ENCODE results near the gene TOMM40L. TPM values are rescaled to one million over a fixed set of nuclear protein-coding genes. Genes with fewer than 3 reads are reported as not detected.

The TOMM40L gene
- total RNA-seq: 10 to 100 TPM in 1 of 4 donors, 1 to 10 TPM in 3; 7.0 to 12.4 (median 8.3) TPM

- H3K27me3 ChIP-seq: no peaks in the 10 kb centered on the region
- H3K4me1 ChIP-seq: peaks cover 16 to 19% of the 10 kb centered on the region in 2 donors
- H3K4me3 ChIP-seq (replicated peaks in 1 of 3): peak within 1 kb of the TSS; percentile 12 to 66 (median 56)
- WGBS, 2 donors: 5 to 6% methylated on average over 16 of the region's 16 CpGs
- peak within 1 kb of the TSS in 2 of 3 donors; percentile 49 to 53 for H3K27ac ChIP-seq
- DNase-seq: peak; percentile 90 to 94
- TF ChIP-seq CTCF (IDR thresholded peaks at IDR 0.05) (peak in 5 of 6 experiments; percentile 12 to 55 (median 48)), POLR2A (IDR thresholded peaks at IDR 0.05) (peak in 1 of 2 donors; percentile 34)
- H3K36me3 ChIP-seq: peaks cover 10 to 14% of the 10 kb centered on the region in 2 donors
- no peaks in the 10 kb centered on the region for H3K9me3 ChIP-seq
- intact Hi-C loops (cut with DNase I): loop anchor here (5.0 to 10.0 kb wide), 3 partner anchors 51 to 157 kb away; partner anchors contain the start of genes B4GALT3 and MPZ
Measured at GRCh38 chr1:161225534-161226319, at the start of gene TOMM40L. Gene TOMM40L (plus strand): TSS chr1:161226060. CDS start chr1:161226490, 430 bp downstream.

GRCh38 chr1:161176468-161177111 lies 49.3 kb upstream of the TOMM40L start:
- Histone ChIP-seq H3K36me3 (peaks cover 24 to 34% of the 10 kb centered on the region in 2 donors), H3K9me3 (no peaks in the 10 kb centered on the region), H3K27me3 (no peaks in the 10 kb centered on the region), H3K4me1 (peaks cover 8 to 26% of the 10 kb centered on the region in 2 donors), H3K4me3 (replicated peaks in 1 of 3) (peak overlapping the region; percentile 65 to 98 (median 85)), H3K27ac (peak overlapping the region; percentile 83 to 93 (median 91))
- intact Hi-C loops (cut with DNase I): loop anchor here (10.0 kb wide), 1 partner anchor 48 kb away; the partner anchor contains the start of genes APOA2 and TOMM40L
- TF ChIP-seq CTCF (IDR thresholded peaks at IDR 0.05) (no peak), POLR2A (IDR thresholded peaks at IDR 0.05) (no peak)
- DNase-seq: no peak
- 11 to 18% methylated on average over 11 to 17 of the region's 17 CpGs for WGBS, 2 donors

- no peaks in the 10 kb centered on the region for H3K9me3 ChIP-seq
- peak within 1 kb of the TSS; percentile 83 to 93 (median 91) for H3K27ac ChIP-seq
- WGBS, 2 donors: 5 to 6% methylated on average over 27 to 28 of the region's 50 CpGs
- peak; percentile 86 to 88 for DNase-seq
- peak within 1 kb of the TSS; percentile 65 to 98 (median 85) for H3K4me3 ChIP-seq (replicated peaks in 1 of 3)
- intact Hi-C loops (cut with DNase I): loop anchor here (10.0 kb wide), 1 partner anchor 47 kb away; the partner anchor contains the start of genes APOA2 and TOMM40L
- H3K4me1 ChIP-seq: peaks cover 8 to 25% of the 10 kb centered on the region in 2 donors
- no peaks in the 10 kb centered on the region for H3K27me3 ChIP-seq
- H3K36me3 ChIP-seq: peaks cover 17 to 27% of the 10 kb centered on the region in 2 donors
- peak in 2 of 6 experiments; percentile 12 to 28 for TF ChIP-seq CTCF (IDR thresholded peaks at IDR 0.05)
- peak; percentile 63 to 69 for TF ChIP-seq POLR2A (IDR thresholded peaks at IDR 0.05)
Measured at GRCh38 chr1:161177112-161177935, 48.5 kb upstream of the TOMM40L start, which contains the start of gene B4GALT3. Gene B4GALT3 (minus strand): TSS chr1:161177507. CDS start chr1:161176060, 1,447 bp downstream.

GRCh38 chr1:161177936-161178244 lies 48.0 kb upstream of the TOMM40L start:
- Histone ChIP-seq H3K4me3 (replicated peaks in 1 of 3) (peak overlapping the region in 2 of 3 donors; percentile 65 to 98), H3K27me3 (no peaks in the 10 kb centered on the region), H3K36me3 (peaks cover 11 to 21% of the 10 kb centered on the region in 2 donors), H3K4me1 (peaks cover 8 to 25% of the 10 kb centered on the region in 2 donors), H3K27ac (peak overlapping the region; percentile 83 to 93 (median 91)), H3K9me3 (no peaks in the 10 kb centered on the region)
- intact Hi-C loops (cut with DNase I): loop anchor here (10.0 kb wide), 1 partner anchor 47 kb away; the partner anchor contains the start of genes APOA2 and TOMM40L
- 50 to 52% methylated on average over 9 of the region's 9 CpGs for WGBS, 2 donors
- DNase-seq: no peak
- TF ChIP-seq CTCF (IDR thresholded peaks at IDR 0.05): no peak
- TF ChIP-seq POLR2A (IDR thresholded peaks at IDR 0.05): no peak

Measured in thyroid gland (tissue), 4 donors.